ENCODE results near the gene YWHAE. TPM values are rescaled to one million over a fixed set of nuclear protein-coding genes. Genes with fewer than 3 reads are reported as not detected.
"Not testable (repeated sequence)": the region's sequence is repeated elsewhere in the genome, so short reads cannot be mapped to it uniquely, and the experiment has no call there.

Gene YWHAE
- total RNA-seq, 1 experiment from 2014 or later: 659 TPM

DNA sequence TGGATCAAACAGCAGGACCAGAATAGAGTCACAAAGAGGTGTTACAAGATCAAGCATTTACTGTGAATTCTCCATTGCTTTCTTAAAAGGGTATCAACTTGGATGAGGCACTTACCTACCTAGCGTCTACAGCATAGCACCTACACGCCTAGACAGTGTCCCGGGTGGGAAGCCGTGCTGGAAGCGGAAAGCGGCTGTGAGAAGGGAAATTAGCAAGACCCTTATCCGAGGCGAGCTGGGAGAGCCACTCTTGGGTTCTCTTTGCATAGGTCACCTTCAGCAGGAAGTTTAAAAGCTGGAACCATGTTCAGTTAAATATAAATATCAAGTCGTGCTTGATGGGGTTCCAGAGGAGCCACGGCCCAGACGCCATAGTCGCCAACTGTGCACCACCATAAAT lies 74.3 kb downstream of the YWHAE start:
- DNase-seq (ENCODE audit: low spot score): no peak

DNA sequence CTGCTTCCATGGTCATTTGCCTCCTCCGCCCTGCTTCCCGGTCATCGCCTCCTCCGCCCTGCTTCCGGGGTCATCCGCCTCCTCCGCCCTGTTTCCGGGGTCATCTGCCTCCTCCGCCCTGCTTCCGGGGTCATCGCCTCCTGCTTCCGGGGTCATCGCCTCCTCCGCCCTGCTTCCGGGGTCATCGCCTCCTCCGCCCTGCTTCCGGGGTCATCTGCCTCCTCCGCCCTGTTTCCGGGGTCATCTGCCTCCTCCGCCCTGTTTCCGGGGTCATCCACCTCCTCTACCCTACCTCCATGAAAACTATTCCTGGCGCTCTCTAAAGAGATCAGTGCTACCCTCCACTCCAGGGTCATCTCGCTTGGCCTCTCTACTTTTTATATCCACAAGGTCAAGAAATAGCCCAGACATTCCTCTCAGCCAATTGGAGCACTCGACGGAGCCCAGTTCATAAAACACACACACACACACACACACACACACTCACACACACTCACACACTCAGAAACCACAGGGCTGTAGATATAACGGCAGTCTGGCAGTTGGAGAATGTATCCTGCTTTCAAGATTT lies 75.7 kb downstream of the YWHAE start:
- no peak for DNase-seq (ENCODE audit: low spot score)

DNA sequence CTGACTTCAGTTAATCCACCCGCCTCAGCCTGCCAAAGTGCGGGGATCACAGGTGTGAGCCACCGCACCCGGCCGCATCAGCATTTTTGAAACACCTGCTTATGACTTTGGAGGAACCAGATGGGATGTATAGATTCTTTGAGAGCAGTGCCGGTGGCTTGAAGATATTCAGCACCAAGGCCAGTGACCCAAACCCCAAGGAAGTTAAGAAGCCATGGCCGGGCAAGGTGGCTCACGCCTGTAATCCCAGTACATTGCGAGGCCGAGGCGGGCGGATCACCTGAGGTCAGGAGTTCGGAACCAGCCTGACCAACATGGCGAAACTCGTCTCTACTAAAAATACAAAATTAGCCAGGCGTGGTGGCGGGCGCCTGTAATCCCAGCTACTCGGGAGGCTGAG lies 76.7 kb downstream of the YWHAE start:
- no peak for DNase-seq (ENCODE audit: low spot score)

DNA sequence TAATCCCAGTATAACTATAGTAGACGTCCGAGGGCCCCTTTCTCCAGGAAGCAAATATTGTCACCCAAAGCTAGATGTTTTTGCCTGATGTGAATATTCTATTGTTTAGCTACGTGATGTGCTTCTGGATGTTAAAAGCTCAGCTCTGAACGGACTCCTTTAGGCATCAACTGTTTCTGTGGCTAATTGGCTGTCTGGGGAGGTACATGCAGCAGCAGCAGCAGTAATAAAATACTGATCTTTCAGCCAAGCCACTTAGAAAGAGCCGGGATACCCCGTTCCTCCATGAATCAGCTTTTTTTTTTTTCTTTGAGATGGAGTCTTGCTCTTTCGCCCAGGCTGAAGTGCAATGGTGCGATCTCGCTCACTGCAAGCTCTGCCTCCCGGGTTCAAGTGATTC lies 77.5 kb downstream of the YWHAE start:
- no peak for DNase-seq (ENCODE audit: low spot score)

DNA sequence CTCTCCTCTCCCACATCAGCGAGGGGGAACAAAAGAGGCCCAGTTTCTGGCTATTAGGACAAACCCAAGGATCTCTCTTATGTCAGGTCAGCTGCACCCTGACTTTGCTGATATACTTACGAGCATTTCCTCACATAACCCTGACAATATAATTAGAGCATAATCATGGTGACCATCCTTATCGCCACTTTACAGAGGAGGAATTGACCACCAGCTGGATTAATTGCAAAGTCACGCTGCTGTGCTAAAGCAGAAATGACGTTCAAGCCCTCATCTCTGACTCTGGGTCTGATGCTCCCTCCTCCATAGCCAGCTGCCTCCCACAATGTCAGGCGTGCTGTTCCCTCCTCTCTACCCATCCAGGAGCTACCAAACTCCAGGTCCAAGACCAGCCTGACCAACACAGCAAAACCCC lies 78.0 kb downstream of the YWHAE start:
- DNase-seq (ENCODE audit: low spot score): no peak

DNA sequence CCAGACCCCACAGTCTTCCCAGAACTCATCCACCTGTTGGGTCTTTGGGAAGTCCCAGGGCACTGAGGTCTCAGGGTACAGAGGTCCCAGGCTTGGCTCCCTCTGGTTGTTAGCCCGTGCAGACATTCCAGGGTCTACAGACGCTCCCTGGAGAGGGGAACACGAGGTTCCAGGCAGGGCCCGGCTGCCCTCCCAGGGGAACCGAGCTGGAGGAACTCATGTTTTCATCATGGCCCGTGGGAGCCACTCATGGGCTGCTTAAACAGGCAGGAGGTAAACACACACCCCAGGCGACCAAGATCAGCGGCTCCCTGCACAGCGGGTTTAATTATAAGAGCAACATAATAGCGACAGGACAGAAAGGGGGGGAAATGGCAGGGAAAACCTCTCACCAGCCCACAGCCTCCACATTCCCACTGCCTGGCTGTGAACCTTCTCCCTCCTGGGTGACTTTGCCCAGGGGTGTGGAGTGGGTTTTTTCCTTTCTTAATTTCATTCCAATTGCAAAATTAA lies 84.1 kb downstream of the YWHAE start:
- no peak for DNase-seq (ENCODE audit: low spot score)

DNA sequence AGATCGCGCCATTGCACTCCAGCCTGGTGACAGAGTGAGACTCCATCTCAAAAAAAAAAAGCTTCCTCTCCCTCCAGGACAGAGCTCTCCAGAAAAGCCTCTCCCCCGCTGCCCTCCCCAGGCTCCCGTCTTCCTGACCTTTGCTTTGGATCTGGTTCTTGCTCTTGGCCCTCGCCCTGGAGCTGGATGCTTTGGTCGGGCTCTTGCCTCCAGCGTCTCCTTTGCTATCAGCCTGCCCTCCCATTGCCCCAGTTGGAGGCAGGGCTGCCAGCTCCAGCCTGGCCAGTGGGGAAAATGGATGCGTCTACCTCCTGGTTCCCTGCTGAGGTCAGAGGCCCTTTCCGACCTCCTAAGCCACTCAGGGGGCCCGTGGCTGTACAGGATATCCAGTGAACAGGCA lies 84.6 kb downstream of the YWHAE start:
- DNase-seq (ENCODE audit: low spot score): no peak

DNA sequence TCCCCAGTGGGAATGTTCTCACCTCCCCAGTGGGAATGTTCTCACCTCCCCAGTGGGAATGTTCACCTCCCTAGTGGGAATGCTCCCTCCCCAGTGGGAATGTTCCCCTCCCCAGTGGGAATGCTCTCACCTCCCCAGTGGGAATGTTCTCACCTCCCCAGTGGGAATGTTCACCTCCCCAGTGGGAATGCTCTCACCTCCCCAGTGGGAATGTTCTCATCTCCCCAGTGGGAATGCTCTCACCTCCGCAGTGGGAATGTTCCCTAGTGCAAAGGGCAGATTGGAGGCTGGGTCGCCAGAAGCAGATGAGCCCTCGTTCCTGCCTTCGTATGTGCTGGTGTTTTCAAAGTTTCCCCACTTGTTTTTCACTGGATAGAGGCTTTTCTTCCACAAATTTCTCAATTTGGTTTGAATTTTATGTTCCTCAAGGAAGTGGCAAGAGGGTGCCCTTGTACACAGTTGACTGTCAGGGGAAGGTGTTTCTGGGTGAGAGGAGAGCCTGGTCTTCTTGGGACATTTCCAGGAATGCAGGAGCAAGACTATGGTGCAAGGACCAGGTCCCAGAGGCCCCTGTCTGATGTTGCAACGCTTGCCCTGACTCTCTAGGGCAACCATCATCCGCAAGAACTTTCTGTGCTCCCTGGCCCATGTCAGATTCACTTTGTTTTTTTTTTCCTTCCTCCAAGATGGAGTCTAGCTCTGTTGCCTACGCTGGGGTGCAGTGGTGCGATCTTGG lies 86.6 kb downstream of the YWHAE start:
- no peak for DNase-seq (ENCODE audit: low spot score)

DNA sequence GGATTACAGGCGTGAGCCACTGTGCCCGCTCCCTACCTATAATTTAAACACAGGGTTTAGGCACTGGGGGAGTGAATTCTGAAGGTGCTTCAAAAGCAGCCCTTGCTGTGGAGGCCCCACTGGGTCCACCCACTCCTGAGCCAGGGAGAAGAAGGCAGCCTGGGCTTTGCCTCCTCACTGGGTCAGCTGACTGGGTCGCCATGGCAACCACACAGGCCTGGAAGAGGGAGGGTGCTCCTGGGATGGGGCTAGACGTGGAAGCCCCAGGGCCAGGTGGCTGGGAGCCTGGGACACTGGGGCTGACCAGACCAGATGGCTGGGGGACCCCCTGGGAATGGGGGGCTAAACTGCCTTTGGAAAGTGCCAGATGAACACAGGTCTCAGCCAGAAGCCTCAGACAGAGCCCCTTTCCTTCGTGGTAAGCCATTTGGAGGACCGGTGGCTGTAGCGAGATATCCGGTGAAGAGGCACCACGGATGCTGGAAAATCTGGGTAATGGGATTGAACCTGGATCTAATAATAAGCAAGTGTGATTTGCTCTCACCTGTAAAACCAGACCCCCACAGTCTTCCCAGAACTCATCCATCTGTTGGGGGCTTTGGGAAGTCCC lies 87.7 kb downstream of the YWHAE start:
- DNase-seq (ENCODE audit: low spot score): peak; percentile 67

DNA sequence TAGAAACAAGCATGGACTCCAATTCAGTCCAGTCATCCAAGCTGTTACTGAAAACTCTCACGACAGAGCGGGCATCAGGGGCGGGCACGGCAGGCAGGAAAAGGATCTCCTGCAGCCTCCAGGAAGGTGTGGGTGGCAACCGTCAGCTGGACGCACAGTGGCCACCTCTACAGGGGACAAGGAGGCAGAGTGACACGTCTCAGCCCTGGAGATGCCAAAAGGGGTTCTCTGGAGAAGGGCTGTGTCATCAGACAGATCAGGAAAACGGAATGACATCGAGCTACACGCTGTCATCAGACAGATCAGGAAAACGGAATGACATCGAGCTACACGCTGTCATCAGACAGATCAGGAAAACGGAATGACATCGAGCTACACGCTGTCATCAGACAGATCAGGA lies 92.2 kb downstream of the YWHAE start:
- DNase-seq (ENCODE audit: low spot score): not testable (repeated sequence)

DNA sequence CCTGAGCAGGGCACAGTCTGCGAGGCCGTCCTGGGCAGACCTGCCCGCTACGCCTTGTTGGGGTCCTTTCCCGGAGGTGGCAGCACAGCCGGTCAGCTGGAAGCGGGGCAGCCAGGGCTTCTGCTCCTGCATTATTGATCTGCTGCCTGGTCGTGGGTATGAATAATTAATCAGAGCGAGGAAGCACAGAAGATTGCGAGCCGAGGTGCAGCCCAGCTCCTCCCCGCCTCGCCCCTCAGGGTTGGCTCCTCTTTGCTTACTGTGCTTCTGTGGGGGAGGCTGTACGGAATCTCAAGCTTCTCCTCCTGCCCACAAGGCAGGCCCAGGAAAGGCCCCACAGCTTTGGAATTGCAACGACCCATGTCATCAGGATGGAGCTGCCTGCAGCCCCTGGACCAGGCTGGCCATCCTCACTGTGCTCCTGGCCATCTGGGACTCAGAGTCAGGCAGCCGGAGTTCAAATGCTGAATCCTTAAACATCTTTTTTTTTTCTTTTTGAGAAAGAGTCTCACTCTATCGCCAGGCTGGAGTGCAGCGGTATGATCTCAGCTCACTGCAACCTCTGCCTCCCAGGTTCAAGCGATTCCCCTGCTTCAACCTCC lies 95.0 kb downstream of the YWHAE start:
- no peak for DNase-seq (ENCODE audit: low spot score)

DNA sequence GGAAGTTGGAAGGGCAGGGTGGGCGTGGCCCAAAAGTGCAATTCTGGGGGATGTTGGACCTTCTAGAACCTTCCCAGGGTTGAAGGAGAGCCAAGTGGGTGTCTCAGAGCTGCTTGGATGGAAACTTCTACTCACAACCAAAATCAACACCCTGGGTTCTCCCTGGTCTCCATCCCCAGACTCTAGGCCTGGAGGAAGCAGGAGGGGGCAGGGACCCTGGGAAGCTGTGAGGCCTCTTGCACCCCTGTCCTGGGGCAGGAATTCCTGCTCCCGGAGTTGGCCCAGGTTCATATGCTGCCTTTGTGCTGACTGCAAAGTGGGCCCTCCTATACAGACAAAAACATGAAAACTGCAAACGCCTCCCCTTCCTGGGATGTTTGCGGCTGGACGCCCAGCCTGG lies 95.5 kb downstream of the YWHAE start:
- no peak for DNase-seq (ENCODE audit: low spot score)

DNA sequence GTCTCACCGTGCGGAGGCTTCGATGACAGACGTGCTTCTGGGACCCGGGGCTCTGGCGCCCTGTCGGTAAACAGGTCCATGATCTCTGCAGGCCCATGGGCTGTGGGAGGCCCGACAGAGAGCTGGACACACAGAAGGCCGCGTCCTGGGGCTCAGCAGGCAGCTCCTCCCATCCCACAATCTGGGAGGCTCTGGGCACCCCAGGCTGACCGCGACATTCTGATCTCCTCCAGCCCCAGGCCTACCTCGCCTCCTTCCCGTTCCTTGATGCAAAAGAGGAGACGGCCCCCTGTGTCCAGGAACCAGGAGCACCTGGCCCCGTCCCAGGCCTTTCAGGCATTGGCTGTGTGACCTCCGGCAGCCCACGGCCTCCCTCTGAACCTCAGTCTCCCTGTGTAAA lies 97.3 kb downstream of the YWHAE start:
- no peak for DNase-seq (ENCODE audit: low spot score)

DNA sequence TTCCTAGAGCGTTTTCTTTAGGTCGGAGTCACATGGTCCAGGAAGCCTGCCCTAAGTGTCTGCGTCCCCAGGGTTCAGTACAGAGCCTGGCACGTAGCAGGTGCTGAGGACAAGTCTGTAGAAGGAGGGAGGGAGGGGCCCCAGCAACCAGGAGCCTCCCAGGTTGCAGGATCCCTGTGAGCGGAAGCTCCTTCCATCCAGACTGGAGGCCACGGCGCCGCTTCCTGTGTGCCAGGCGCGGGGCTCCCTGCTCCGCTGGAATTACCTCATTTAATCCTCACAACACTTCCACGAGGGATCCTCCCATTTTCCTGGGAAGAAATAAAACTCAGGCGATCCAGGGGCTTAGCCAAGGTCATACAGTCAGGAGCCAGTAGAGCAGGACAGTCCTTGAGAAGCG lies 98.5 kb downstream of the YWHAE start:
- no peak for DNase-seq (ENCODE audit: low spot score)

DNA sequence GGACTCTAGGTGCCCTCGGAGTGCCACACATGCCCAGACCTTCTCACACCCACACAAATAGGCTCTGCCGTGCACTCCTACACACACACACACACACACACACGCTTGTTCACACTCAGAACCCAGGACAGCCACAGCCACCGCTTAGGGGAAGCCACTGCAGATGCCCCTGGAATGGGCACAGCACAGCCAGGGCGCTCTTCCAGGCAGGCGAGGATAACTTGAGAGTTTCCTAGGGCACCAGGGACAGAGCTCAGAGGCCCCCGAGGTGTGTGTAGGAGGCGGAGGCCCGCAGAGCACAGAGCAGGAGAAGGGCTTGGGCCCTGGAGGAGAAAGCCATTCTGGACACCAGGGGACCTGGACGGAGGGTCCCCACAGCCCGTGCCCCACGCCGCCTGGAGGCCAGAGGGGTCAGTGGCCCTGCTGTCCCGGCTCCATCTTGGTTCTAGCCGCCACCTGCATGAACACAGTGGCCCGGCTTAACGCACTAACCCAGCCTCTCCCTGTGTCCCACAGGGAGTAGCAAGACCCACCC lies 99.6 kb downstream of the YWHAE start:
- no peak for DNase-seq (ENCODE audit: low spot score)

DNA sequence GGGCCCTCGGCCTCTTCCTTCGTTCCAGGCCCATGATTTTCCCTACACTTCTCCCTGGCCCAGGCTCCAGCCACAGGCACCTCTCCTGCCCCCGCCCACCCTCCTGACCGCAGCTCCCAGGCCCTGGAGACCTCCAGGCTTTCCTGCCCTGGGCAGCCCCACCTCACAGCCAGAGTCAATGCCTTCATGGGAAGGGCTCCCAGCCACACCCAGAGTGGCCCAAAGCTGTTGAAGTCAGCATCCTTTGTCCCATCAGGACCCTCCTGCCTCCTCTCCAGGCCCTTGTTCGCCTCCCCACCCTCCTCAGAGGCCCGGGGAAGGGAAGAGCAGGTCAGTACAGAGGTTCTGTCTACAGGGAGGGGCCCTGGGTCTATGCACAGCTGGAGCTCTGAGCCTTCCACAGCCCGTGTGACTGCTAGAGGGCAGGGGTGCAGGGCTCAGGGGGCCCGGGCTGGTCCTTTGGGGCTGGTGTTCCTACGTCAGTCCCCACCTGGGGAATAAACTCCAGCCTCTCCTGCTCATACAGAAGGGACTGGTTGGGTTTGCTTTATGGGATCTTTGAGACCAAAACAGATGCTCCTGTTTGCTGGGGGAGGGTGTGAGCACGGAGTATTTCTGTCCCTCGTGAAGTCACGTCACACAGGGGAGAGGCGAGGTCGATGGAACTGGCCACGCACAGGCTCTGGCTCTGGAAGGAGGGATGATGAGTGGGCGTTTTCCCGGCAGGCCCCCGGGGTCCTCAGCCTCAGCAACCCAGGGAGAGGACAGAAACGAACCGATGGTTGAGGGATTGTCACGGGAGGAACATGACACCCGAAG lies 100.3 kb downstream of the YWHAE start:
- no peak for DNase-seq (ENCODE audit: low spot score)

DNA sequence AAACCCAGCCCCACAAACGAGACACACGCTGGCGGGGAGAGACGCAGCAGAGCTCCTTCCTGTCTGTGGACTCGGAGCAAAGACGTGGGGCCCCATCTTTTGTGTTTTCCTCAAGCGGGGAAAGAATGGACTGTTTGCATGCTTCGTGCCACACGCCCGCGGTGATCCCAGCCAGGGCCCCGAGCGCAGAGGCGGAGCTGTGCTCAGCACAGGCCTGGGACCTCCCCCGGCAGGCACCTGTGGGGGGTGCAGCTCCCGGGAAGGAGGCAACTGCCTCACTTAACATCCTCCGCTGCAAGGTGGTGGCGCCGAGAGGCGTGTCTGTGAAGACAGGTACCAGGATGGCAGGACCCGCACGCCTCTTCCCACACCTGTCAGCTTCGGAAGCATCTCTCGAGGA lies 101.4 kb downstream of the YWHAE start:
- no peak for DNase-seq (ENCODE audit: low spot score)
